ENCODE measurements around the gene DPM3. TPM values are rescaled to one million over a fixed set of nuclear protein-coding genes. Genes with fewer than 3 reads are reported as not detected.

DPM3 gene
- total and polyA plus RNA-seq, 2 of the 4 experiments (the other 2 are of a cell fraction), result 29.0 to 129 TPM

GRCh38 chr1:155172732-155173477 is 32.6 kb upstream of the DPM3 start, which contains the start of gene KRTCAP2:
KRTCAP2 (minus strand) TSS chr1:155173304; CDS start chr1:155173224, 80 bp downstream.
- peak within 1 kb of the TSS; percentile 93 for H2AK9ac ChIP-seq (replicated peaks; ENCODE audit: low read depth, low read length, poor library complexity)
- peak within 1 kb of the TSS; percentile 83 for H4K91ac ChIP-seq (ENCODE audit: insufficient read depth, low read depth, low read length)
- H4K8ac ChIP-seq (ENCODE audit: low read depth in 2 of 2, low read length in 2 of 2), result peak within 1 kb of the TSS; percentile 34 to 98
- H3K4me1 ChIP-seq (ENCODE audit: control insufficient read depth, insufficient read depth, low read length), result peaks cover 3% of the 10 kb centered on the region
- ChIA-PET POLR2A (ENCODE audit: unreplicated experiment) (interaction anchor here (0.9 to 1.0 kb wide), 2 partner anchors 21 to 52 kb away, joined by 3 to 4 read pairs; no protein-coding TSS in a partner anchor), CTCF (interaction anchor here (0.6 to 1.6 kb wide), 8 partner anchors 21 to 704 kb away, joined by 3 to 19 read pairs (median 6); partner anchors contain the start of genes CLK2, PBXIP1 and THBS3)
- H3K4me3 ChIP-seq (ENCODE audit: insufficient read depth, low read depth, low read length), result peak within 1 kb of the TSS; percentile 81
- no peak within 1 kb of the TSS for H2BK20ac ChIP-seq (ENCODE audit: low read depth, low read length)
- peak within 1 kb of the TSS; percentile 96 for H2AFZ ChIP-seq (replicated peaks; ENCODE audit: low read length, poor library complexity)
- H2BK15ac ChIP-seq (ENCODE audit: low read depth, low read length), result no peak within 1 kb of the TSS; the same call in 2 of the 3 replicates
- H4K5ac ChIP-seq (ENCODE audit: low read depth, low read length), result peak within 1 kb of the TSS; percentile 92
- dilution Hi-C loops (cut with HindIII; ENCODE audit: low sequenced_read_pairs, unreplicated experiment), result no loop called here
- peak within 1 kb of the TSS; percentile 86 for H2BK5ac ChIP-seq (ENCODE audit: low read depth, low read length, poor library complexity, severe bottlenecking)
- peak within 1 kb of the TSS; percentile 66; the same call in 1 of the 2 replicates for H3K23ac ChIP-seq (ENCODE audit: low read depth, low read length)
- peak within 1 kb of the TSS; percentile 87 for H2AK5ac ChIP-seq (ENCODE audit: low read depth, low read length)
- H3K27me3 ChIP-seq (ENCODE audit: control insufficient read depth, insufficient read depth, low read length), result no peaks in the 10 kb centered on the region
- peaks cover 0 to 46% of the 10 kb centered on the region in 2 experiments for H3K79me1 ChIP-seq (ENCODE audit: low read depth in 1 of 2, low read length in 2 of 2)
- H3K9ac ChIP-seq (ENCODE audit: low read depth, low read length), result peak within 1 kb of the TSS; percentile 94
- WGBS, 2 experiments (ENCODE audit: extremely low coverage in 2 of 2, insufficient read length in 1 of 2), result 0% methylated on average over 19 of the region's 57 CpGs; no CpG with 5 or more reads in 1 of the 2 experiments
- H3K27ac ChIP-seq (ENCODE audit: insufficient read depth, low read length), result peak within 1 kb of the TSS; percentile 93
- peak within 1 kb of the TSS; percentile 92 for H3K4ac ChIP-seq (ENCODE audit: low read depth, low read length)
- in situ Hi-C loops (cut with MboI; ENCODE audit: low sequenced_read_pairs), result no loop called here
- peak; percentile 95 for DNase-seq
- peaks cover 28% of the 10 kb centered on the region for H3K36me3 ChIP-seq (ENCODE audit: control insufficient read depth, insufficient read depth, low read length)
- peaks cover 2% of the 10 kb centered on the region; the same call in 1 of the 2 replicates for H3K9me1 ChIP-seq (ENCODE audit: insufficient read depth, low read length)
- H3K9me3 ChIP-seq (ENCODE audit: control insufficient read depth, insufficient read depth, low read length), result no peaks in the 10 kb centered on the region
- intact Hi-C loops (cut with micrococcal nuclease), result loop anchor here (10.0 kb wide), 2 partner anchors 198 to 422 kb away; partner anchors contain the start of genes CKS1B and SHC1
- H3K4me2 ChIP-seq (ENCODE audit: low read depth, low read length), result peak within 1 kb of the TSS; percentile 94
- no TSS peak for BruUV-seq (replicated peaks)
- peak within 1 kb of the TSS; percentile 82 for H3K14ac ChIP-seq (replicated peaks; ENCODE audit: low read depth, low read length)
- H3K56ac ChIP-seq (ENCODE audit: extremely low read depth, insufficient read depth, low read length), result peak within 1 kb of the TSS; percentile 76
- peak; percentile 80 for ATAC-seq (ENCODE audit: low read depth)
- H2BK120ac ChIP-seq (ENCODE audit: low read depth, low read length), result peak within 1 kb of the TSS; percentile 37
- H4K20me1 ChIP-seq (ENCODE audit: insufficient read depth, low read length), result no peaks in the 10 kb centered on the region
- H3K18ac ChIP-seq (ENCODE audit: low read depth, low read length), result peak within 1 kb of the TSS; percentile 38
- TF ChIP-seq MAFK (IDR thresholded peaks at IDR 0.05; ENCODE audit: low read depth, low read length) (no peak), RFX5 (IDR thresholded peaks at IDR 0.05; ENCODE audit: low read depth, low read length) (no peak), CHD1 (IDR thresholded peaks at IDR 0.05; ENCODE audit: low read depth, low read length) (no peak; the same call in 1 of the 2 replicates), ELK1 (IDR thresholded peaks at IDR 0.05; ENCODE audit: borderline replicate concordance, low read depth, low read length) (no peak), SMC3 (IDR thresholded peaks at IDR 0.05; ENCODE audit: low read depth, low read length) (peak; percentile 21; the same call in 1 of the 2 replicates), CTCF (conservative IDR thresholded peaks at IDR 0.05; ENCODE audit: low read depth, low read length) (peak; percentile 97), RCOR1 (IDR thresholded peaks at IDR 0.05; ENCODE audit: insufficient replicate concordance, low read length) (peak; percentile 85), NFE2L2 (IDR thresholded peaks at IDR 0.05; ENCODE audit: low read depth, low read length) (no peak), POLR2A (IDR thresholded peaks at IDR 0.05; ENCODE audit: low read depth, low read length) (peak; percentile 87), USF2 (IDR thresholded peaks at IDR 0.05; ENCODE audit: low read depth, low read length) (no peak), MAZ (IDR thresholded peaks at IDR 0.05; ENCODE audit: borderline replicate concordance, low read depth, low read length) (peak; percentile 85; the same call in 1 of the 2 replicates), CEBPB (IDR thresholded peaks at IDR 0.05; ENCODE audit: low read depth, low read length) (peak; percentile 54), RAD21 (IDR thresholded peaks at IDR 0.05; ENCODE audit: low read length) (peak; percentile 49)
